HG03571 (cell line): ENCODE data around the gene PPP1R12C.
"Not testable (repeated sequence)": the region's sequence is repeated elsewhere in the genome, so short reads cannot be mapped to it uniquely, and the experiment has no call there.

Source experiments
- ATAC-seq: cut with Tn5 transposase; IDR thresholded peaks from one replicate; pipeline ENCODE4 v1.9.1; 2021; ENCODE audit not compliant: unreplicated experiment

PPP1R12C gene

GRCh38 chr19:55116859-55117662, at the start of gene PPP1R12C:
Gene PPP1R12C, minus strand, starts transcription at chr19:55117637. Its CDS starts 94 bp downstream, at chr19:55117543.
- ATAC-seq, result peak; percentile 4

- ATAC-seq, result peak; percentile 64
Measured at GRCh38 chr19:55166530-55167268, 49.3 kb upstream of the PPP1R12C start, which contains the start of gene DNAAF3. Gene DNAAF3, minus strand, starts transcription at chr19:55166613. Its CDS starts 200 bp downstream, at chr19:55166413.

GRCh38 chr19:55165952-55166529, 48.6 kb upstream of the PPP1R12C start:
- ATAC-seq, result no peak

- no peak for ATAC-seq
Measured at GRCh38 chr19:55161571-55162322, 44.3 kb upstream of the PPP1R12C start.

GRCh38 chr19:55160986-55161365, 43.5 kb upstream of the PPP1R12C start:
- no peak for ATAC-seq

GRCh38 chr19:55160128-55160985, 42.9 kb upstream of the PPP1R12C start:
- no peak for ATAC-seq

- no peak for ATAC-seq
Measured at GRCh38 chr19:55158848-55159749, 41.7 kb upstream of the PPP1R12C start.

GRCh38 chr19:55158423-55158822, 41.0 kb upstream of the PPP1R12C start:
- ATAC-seq, result no peak

GRCh38 chr19:55157064-55157908, 39.8 kb upstream of the PPP1R12C start, which contains the start of gene TNNI3:
Gene TNNI3, minus strand, starts transcription at chr19:55157732. Its CDS starts 143 bp downstream, at chr19:55157589.
- no peak for ATAC-seq

GRCh38 chr19:55156202-55157063, 39.0 kb upstream of the PPP1R12C start:
- no peak for ATAC-seq

GRCh38 chr19:55155784-55156183, 38.3 kb upstream of the PPP1R12C start:
- not testable (repeated sequence) for ATAC-seq

- ATAC-seq, result no peak
Measured at GRCh38 chr19:55153652-55154264, 36.3 kb upstream of the PPP1R12C start.

- no peak for ATAC-seq
Measured at GRCh38 chr19:55152017-55152416, 34.6 kb upstream of the PPP1R12C start.

GRCh38 chr19:55149078-55150003, 31.9 kb upstream of the PPP1R12C start, which contains the start of gene TNNT1:
Gene TNNT1, minus strand, starts transcription at chr19:55149206. Its CDS starts 2,049 bp downstream, at chr19:55147157.
- ATAC-seq, result no peak

- ATAC-seq, result no peak
Measured at GRCh38 chr19:55147545-55148251, 30.3 kb upstream of the PPP1R12C start.
